ENCODE measurements around the gene VSX2. TPM values are rescaled to one million over a fixed set of nuclear protein-coding genes. Genes with fewer than 3 reads are reported as not detected.

VSX2 gene
- total and polyA plus RNA-seq, 2 of the 13 experiments (the other 11 are each of a cell fraction or from before 2014, with no cell fraction given), result 0.05 TPM; not detected in 1

- TF ChIP-seq ZNF512 (CRISPR knock-in tag; IDR thresholded peaks at IDR 0.05), result no peak
- no peak for TF ChIP-seq ZNF337 (CRISPR knock-in tag; IDR thresholded peaks at IDR 0.05; ENCODE audit: borderline replicate concordance, low read depth)
- TF ChIP-seq GLI4 (CRISPR knock-in tag; IDR thresholded peaks at IDR 0.05; ENCODE audit: borderline replicate concordance), result no peak
- TF ChIP-seq SETDB1 (CRISPR knock-in tag; IDR thresholded peaks at IDR 0.05; ENCODE audit: borderline replicate concordance), result no peak
- TF ChIP-seq JDP2 (CRISPR knock-in tag; IDR thresholded peaks at IDR 0.05; ENCODE audit: borderline replicate concordance), result no peak
- no peak for TF ChIP-seq HOXA5 (CRISPR knock-in tag; IDR thresholded peaks at IDR 0.05)
- TF ChIP-seq MIER2 (CRISPR knock-in tag; IDR thresholded peaks at IDR 0.05), result no peak
- no peak for TF ChIP-seq REXO4 (CRISPR knock-in tag; IDR thresholded peaks at IDR 0.05; ENCODE audit: borderline replicate concordance)
Measured at GRCh38 chr14:74202113-74202512, 37.1 kb upstream of the VSX2 start (continued).

GRCh38 chr14:74203639-74204038 is 35.6 kb upstream of the VSX2 start:
- ChIA-PET POLR2A (no interaction called here), CTCF (ENCODE audit: low intra/inter-chr PET ratio, low total read pairs) (no interaction called here)
- BruUV-seq (replicated peaks), result no TSS peak
- no peaks in the 10 kb centered on the region; a peak in 1 of 5 replicates for H3K27me3 ChIP-seq (ENCODE audit: control insufficient read depth in 1 of 2, insufficient read depth in 2 of 2, low read length in 2 of 2)
- intact Hi-C loops (cut with micrococcal nuclease; ENCODE audit: unreplicated experiment) (no loop called here), in situ Hi-C loops (cut with HindIII; ENCODE audit: extremely low pct_ligation_motif_present, low pct_unique_long_range_greater_than_20kb) (no loop called here)
- DNase-seq (ENCODE audit: low spot score), result no peak
- H3K36me3 ChIP-seq (replicated peaks in 1 of 2; ENCODE audit: control insufficient read depth in 1 of 2, insufficient read depth in 2 of 2, low read length in 2 of 2), result peaks cover 5 to 20% of the 10 kb centered on the region in 2 experiments; a peak in 4 of 5 replicates
- no peak overlapping the region for H3K27ac ChIP-seq (ENCODE audit: extremely low read length, insufficient read depth, low read length)
- no peak for ATAC-seq
- no peaks in the 10 kb centered on the region for H3K9me3 ChIP-seq (ENCODE audit: low read length)
- H3K79me2 ChIP-seq (ENCODE audit: insufficient read depth, low read length), result no peaks in the 10 kb centered on the region
- H3K4me1 ChIP-seq (ENCODE audit: insufficient read depth, low read length), result no peaks in the 10 kb centered on the region
- no peak overlapping the region for H2AFZ ChIP-seq (ENCODE audit: low read length)
- H4K20me1 ChIP-seq (ENCODE audit: insufficient read depth, low read length), result no peaks in the 10 kb centered on the region
- no peak overlapping the region for H3K9ac ChIP-seq (ENCODE audit: insufficient read depth, low read depth, low read length)
- no peak overlapping the region for H3K4me3 ChIP-seq (replicated peaks in 1 of 3; ENCODE audit: insufficient read depth in 1 of 3, low read depth in 2 of 3, low read length in 3 of 3)
- WGBS (ENCODE audit: low lambda C conversion rate), result 97% methylated on average over 8 of the region's 8 CpGs
- TF ChIP-seq TCF12 (IDR thresholded peaks at IDR 0.05), result no peak
- no peak for TF ChIP-seq TCF12 (CRISPR knock-in tag; IDR thresholded peaks at IDR 0.05)
- no peak for TF ChIP-seq SALL2 (CRISPR knock-in tag; IDR thresholded peaks at IDR 0.05)
- TF ChIP-seq KLF11 (CRISPR knock-in tag; IDR thresholded peaks at IDR 0.05), result no peak
- no peak for TF ChIP-seq FOXK2 (IDR thresholded peaks at IDR 0.05)
- no peak for TF ChIP-seq TERF1 (CRISPR knock-in tag; IDR thresholded peaks at IDR 0.05)
- TF ChIP-seq ZNF781 (CRISPR knock-in tag; IDR thresholded peaks at IDR 0.05; ENCODE audit: borderline replicate concordance, not compliant biosample characterization), result no peak
- no peak for TF ChIP-seq ZC3H13 (CRISPR knock-in tag; IDR thresholded peaks at IDR 0.05)
- TF ChIP-seq SRF (IDR thresholded peaks at IDR 0.05; ENCODE audit: low read depth, low read length), result no peak
- no peak overlapping the region for H3K4me2 ChIP-seq (ENCODE audit: low read depth, low read length)
- FAIRE-seq, result no peak

Measured in HepG2 (cell line).